Measurements from ENCODE around the gene RRBP1.
A peak's percentile ranks its signal among the peaks of the same experiment; 100 is the strongest.

Gene RRBP1

GRCh38 chr20:17636523-17637412 is 45.3 kb downstream of the RRBP1 start:
- no peak for DNase-seq (ENCODE audit: low spot score)

DNA sequence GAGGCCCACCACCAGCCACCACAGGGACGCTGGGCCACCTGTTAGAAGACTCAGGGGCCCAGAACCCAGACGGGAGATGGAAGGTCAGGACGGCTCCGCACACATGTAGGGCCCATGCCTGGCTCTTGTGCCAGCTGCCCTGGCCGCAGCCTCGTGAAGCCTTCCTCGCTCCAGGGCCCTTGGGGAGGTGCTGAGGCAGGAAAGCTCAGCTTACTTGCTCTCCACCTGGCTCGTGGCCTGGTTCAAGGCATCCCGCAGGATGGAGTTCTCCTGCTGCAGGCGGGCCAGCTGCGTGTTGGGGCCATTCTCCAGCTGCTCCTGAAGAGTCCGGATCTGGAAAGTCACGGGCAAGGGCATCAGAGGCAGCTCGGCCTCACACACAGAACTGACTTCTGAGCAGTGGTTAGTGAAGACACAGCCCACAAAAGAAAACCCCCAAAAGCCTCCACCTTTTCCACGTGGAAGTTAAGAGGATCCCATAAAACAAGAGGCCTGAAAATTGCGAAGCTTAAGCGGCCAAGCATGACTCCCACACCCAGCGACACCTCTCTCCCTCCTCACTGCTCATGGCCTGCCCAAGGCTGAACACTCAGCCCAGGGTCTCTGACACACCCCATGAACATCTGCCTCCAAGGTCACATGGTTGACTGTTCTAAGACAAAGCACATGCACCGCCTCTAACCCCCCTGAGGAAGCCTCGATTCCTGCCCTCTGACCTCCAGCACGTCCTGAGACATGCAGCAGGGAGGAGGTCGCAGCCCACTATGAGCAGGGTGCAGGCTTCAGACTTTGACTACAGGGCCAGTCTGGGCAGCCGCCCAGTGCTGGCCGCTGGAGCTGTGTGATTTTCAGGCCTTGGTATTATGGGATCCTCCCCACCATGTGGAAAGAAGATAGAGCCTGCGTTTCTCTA is 46.5 kb downstream of the RRBP1 start:
- peak; percentile 61 for DNase-seq (ENCODE audit: low spot score)

DNA sequence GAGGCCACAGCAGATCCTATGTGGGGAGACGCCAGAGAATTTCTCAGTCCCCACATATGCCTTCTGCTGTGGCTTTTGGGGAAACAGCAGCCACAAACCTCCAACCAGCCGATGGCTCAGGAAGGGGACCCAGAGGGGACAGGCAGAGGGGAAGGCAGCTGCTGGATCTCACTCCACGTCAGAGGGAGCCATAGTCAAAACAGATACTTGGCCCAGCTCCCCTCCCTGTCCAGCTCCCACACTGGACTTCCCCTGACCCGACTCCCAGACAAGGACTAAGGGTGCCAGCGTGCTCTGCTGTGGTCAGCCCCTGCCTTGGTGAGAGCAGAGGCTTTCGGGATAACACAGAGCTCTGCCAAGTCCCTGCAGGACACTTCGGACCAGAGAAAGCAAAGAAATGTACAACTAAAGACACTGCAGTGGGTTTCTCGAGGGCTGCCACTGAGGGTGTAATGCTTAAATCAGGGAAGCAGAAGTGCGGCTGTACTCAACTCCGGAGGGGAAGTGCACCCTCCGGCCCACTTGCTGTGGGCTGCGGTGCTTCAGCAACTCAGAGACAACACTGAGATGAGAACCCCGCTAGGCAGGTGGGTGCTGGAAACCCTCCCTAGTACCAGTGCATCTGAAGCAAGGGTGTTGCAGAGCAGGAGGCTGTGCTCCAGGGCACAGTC is 47.2 kb downstream of the RRBP1 start:
- DNase-seq (ENCODE audit: low spot score): no peak

- DNase-seq (ENCODE audit: low spot score): no peak
Measured at GRCh38 chr20:17633850-17634500, 48.1 kb downstream of the RRBP1 start.

DNA sequence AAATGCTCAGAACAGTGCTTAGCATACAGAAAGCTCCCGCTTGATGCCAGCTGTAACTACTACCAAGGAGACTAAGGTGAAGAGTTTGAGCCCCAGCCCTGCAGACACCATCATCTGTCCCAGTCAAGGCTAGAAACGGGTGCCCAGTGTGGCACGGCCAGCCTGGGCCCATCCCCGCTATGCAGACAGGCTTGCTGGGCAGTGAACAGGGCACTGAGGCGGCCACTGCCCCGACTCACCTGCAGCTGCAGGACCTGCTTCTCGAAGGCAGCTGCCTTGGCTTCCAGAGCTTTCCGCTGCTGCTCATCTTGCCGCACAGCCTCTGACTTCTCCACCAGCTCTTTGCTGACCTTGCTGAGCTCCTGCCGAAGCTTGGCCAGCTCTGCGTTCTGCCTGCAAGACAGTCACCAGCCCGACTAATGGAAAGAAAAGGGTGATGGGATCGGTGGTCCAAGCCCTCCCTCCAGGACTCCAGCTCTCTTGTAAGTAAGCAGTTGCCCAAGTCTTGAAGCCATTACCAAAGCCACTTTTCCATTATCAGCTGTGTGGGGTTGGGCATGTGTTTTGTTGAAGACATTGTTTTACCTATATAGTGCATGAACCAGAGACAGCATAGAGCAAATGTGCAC is 48.7 kb downstream of the RRBP1 start:
- DNase-seq (ENCODE audit: low spot score): no peak

GRCh38 chr20:17631576-17632319 is 50.3 kb downstream of the RRBP1 start:
- no peak for DNase-seq (ENCODE audit: low spot score)

- no peak for DNase-seq (ENCODE audit: low spot score)
Measured at GRCh38 chr20:17630806-17631195, 51.2 kb downstream of the RRBP1 start.

DNA sequence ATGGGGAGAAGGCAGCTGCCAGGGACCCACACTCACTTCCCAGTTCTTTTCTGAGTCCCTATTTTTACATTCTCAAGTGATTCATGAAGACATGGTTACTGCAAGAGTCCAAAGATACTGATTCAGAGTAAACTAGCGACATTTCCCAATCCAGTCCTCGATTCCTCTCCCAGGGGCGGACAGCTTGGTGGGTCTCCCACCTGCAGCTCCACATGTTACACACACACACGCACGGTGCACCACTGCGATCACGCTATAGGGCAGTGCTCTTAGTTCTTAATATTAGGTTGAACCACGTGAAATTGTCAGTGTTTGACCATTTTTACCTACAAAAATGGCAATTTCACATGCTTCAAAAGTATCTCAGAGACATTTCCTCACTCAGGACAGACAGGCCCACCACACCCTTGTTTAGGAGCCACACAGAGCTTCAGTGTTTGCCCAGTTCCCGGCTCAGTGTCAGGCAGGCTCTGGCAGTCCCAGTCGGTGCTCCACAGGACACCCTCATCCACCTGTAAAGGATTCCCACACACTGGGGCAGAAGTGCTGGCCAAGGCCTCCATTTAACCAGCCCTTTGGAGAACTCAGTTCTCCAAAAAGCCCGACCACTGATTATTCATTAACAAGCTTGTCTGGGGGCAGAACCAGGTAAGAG is 51.8 kb downstream of the RRBP1 start:
- DNase-seq (ENCODE audit: low spot score): no peak

DNA sequence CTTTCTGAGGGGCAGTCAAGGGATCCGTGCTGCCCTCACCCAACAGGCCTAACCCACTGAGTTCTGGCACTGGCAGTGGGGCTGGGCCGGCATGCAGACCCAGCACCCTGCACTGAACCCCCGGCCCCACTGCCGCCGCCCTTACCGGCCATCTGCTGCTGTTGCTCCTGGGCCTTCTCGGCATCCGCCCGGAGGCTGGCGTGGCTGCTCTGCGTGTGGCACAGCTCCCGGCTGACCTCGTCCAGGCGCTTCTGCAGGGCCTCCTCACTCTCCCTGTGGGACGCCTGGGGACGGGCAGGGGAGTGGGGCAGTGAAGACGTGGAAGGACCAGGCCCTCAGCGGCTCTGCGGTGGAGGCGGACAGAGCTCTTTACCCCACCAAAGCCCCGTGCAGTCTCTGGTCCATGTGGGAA is 52.4 kb downstream of the RRBP1 start:
- no peak for DNase-seq (ENCODE audit: low spot score)

GRCh38 chr20:17629025-17629424 is 53.0 kb downstream of the RRBP1 start:
- no peak for DNase-seq (ENCODE audit: low spot score)

DNA sequence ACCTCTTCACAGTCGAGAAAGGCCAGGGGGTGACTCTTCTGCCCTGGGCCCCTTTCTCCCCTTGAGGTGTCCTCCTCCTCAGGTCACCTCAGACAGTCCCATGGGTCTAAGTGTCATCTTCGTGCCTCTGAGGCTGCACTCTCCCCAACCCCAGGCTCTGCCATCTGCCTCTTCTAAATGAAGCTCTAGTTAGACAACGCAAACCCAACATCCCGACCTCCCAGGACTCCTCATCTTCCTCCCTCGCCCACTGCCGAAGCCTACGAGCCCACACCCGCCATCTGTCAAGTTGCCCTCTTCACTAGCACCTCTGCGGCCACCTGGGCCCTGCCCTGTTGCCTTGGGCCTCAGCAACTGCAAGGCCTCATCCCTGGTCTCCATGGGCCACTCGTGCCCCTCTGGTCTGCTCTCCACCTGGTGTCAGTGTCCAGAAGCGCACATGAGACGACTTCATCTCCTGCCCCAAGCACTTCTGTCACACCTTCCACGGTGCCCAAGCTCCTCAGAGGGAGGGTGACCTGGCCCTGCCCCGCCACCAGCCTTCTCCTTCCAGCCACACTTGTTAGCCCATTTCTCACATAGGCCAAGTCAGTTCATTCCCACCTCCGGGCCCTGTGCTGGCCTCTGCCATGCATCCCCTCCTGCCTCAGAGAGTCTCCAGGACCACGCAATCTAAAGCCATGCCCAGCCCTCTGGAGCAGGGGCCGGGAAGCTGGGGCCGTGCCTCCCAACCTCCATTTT is 53.8 kb downstream of the RRBP1 start:
- no peak for DNase-seq (ENCODE audit: low spot score)

GRCh38 chr20:17627101-17627955 is 54.7 kb downstream of the RRBP1 start:
- DNase-seq (ENCODE audit: low spot score): no peak

- no peak for DNase-seq (ENCODE audit: low spot score)
Measured at GRCh38 chr20:17626217-17627007, 55.6 kb downstream of the RRBP1 start.

DNA sequence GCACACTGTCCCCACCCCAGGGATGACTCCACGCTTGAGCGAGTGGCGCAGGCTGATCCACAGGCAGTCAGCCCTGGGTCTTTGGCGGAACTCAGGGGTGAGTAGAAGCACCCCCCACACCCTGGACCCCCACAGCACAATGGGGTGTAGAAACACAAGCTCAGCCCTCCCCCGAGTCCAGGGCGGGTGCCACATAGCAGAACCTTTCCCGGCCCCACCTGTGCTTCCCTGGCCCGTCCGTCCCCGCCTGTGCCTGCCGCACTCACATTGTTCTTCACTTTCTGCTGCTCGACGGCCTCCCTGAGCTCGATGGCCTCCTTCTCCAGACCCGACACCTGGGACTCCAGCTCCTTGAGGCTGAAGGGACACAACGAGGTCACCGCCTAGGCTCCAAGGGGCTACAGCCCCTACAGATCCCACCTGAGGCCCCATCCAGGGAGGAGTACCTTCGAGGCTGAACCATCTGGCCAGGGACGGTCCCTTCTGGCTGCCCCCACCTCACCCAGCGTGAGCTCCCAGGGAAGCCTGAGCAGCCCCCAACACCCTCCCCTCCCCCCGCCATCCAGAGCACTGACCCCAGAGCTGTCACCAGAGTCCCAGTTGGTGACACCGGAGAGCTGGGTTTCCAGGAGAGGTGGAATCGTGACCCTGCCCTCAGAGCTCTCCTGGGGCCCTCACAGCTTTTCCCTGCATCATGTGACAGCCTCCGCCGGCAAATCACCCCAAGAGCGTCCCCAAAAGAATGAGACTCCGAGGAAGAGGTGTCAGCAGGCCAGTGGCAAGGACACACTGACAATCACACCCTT is 56.6 kb downstream of the RRBP1 start:
- DNase-seq (ENCODE audit: low spot score): no peak

DNA sequence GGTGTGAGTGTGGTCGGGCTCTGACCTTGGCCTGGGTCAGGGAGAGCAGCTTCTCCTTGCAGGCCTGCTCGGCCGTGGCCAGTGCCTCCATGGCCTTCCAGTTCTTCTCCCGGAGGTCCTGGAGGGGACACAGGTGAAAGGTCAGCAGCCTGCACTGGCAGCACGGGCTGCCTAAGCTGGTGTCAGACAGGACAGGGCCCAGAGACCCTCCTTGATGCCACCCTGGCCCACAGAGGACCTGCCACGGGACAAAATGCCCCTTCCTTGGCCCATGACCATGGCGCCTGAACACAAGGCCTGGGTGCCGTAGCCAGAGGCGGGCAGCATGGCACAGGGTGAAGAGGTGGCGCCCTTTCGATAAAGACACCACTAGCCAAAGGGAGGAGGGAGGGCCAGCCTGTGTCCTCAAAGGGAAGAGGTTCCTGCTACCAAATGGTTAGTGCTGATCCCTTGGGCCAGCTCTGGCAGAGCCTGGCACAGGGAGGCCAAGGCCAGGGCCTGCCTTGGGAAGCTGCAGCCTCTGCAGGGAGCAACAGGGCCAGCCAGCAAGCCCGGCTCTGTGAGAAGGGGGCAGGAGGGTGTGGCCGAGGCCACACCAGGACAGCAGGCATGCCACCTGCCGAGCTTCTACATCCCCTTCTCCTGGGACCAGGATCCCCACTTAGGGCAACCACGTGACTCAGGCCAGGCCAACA is 57.3 kb downstream of the RRBP1 start:
- no peak for DNase-seq (ENCODE audit: low spot score)

GRCh38 chr20:17624070-17624469 is 58.0 kb downstream of the RRBP1 start:
- no peak for DNase-seq (ENCODE audit: low spot score)

Data from kidney tubule cell (primary cell).